Posterior cingulate gyrus (tissue), 11 donors: ENCODE results near the gene PRKAG2.

ENCODE experiments used
- DNase-seq, 10 donors: peaks; one replicate each; pipeline versions ENCODE4 v3.0.0 to v3.0.0-alpha.2; 2020 to 2021; ENCODE audit warnings: mixed read lengths in 3 of 10
- intact Hi-C: fragments of 100-400 bp; cut with DNase I; formaldehyde crosslinking; loops from one replicate; pipeline ENCODE4 v1.15.1; 2023

PRKAG2 gene

DNA sequence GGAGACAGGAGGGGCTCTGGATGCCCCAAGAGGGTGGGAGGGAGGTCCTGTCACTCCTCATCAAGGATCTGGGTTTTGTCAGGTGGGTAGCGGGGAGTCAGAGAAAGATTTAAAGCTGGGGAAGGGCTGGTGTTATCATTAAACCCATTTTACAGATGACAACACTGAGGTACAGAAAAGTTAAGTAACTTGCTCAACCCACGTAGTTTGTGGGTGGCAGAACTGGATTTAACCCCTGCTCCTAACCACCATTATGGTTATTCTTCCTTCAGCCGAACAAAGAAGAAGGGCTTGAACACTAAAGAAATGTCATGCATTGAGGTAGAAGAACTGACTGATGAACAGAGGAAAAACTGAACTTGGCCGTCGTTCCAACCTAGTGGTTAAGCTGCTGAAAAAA is 24.9 kb upstream of the PRKAG2 start:
- no peak for DNase-seq
- intact Hi-C loops = no loop called here

DNA sequence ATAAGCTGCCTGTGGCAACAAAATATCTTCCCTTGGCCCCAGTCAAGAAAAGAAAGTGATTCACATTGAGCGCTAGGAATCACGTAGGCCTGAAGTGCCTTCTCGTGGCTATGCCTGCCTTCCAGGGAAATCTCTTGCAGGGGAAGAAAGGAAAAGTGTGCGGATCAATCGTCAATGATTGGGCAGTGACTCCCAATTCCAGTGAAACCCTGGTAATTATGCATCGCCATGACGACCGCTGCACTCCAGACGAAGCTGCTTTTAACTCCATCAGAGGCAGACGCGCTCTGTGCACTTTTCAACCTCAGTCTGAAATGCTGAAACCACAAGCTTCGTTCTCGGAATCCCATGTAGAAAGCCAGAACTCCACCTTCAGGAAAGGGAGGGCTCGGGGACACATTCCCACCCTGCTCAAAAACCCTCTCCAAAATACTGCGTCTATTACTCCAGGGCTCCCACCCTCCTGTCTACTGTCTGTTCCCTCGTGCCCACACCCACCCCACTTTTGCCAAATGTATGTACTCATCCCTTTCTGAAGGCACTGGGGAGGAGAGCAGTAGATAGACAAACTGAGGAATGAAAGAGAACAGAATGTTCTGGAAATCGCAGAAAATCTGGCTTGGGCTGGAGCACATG is 24.2 kb upstream of the PRKAG2 start:
- DNase-seq = no peak
- intact Hi-C loops = no loop called here

DNA sequence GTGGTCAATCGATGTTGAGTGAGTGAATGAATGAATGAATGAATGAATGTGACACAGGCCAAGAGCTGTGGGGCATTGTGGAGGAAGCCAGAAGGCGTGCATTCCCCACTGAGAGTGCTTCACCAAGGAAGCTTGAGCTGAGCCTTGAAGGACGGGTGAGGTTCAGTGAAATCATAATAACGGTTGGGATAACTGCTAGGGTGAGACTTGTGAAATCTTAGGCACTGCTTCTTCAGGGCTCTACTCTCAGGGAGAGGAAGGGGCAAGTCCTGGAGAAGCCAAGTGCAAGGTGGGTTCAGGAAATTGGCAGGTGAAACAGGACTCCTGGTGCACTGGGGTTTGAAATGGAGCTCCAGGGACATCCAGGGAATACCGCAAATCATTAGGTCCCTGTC is 23.7 kb upstream of the PRKAG2 start:
- DNase-seq = no peak
- intact Hi-C loops = no loop called here

DNA sequence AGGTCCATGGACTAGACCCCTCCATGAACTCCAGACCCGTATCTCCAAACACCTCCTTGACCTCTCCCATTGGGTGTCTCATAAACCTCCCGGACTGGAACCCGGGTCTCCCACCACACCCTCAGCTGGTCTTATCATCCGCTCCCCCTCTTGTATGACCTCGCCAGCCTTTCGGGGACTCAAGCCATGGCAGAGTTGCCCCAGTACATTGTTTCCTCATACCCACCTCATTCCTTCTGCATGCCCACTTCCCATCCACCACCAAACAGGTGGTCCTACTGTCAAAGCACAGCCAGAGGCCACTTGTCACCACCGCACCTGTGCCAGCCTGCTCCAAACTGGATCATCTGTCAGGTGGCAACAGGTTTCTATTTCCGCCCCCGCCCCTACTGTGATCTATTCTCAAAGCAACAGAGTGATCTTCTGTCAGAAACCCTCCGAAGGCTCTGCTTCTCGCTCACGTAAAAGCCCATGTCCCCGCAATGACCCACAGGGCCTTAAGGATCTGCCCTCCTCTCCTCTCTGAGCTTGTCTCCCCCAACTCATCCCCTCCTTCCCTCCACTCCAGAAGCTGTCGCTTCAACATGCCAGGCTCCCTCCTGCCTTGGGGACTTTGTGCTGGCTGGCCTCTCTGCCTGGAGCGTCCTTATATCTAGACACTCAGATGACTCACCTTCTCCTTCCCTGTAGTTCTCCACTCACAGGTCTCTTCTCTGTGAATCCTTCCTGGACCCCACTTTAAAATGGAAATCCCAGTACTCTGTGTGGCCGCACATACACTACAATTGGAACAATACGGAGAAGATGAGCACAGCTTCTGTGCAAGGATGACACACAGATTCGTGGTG is 22.8 kb upstream of the PRKAG2 start:
- intact Hi-C loops = no loop called here
- DNase-seq = no peak

DNA sequence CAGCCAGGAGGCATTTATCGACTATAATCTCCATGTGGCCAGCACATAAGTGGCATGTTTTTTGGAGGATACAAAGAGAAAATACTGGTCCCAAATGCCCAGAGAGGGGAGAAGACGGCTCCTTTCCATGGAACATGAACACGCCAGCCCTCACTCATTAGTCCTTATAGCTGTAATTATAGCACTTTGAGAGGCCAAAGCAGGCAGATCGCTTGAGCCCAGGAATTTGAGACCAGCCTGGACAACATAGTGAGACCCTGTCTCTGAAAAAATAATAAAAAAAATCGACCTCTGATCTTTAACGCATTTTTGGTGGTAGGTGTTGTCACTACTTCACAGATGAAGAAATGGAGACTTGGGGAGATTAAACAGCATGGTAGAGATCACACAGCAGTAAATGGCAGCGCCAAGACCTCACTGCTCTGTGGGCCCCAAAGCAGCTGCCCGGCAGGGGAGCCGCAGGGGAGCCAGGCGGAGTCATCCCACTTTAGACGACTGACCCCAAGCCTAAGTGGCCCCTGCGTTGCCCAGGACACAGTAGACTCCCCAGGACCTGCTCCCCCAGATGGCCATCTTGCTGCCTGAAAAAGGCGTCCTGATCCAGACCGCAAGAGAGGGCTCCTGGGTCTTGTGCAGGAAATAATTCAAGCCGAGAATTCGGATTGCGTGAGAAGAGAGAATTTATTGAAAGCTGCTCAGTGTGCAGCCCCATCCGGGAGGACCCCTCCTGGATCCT is 21.2 kb upstream of the PRKAG2 start:
- no peak for DNase-seq
- intact Hi-C loops = no loop called here

DNA sequence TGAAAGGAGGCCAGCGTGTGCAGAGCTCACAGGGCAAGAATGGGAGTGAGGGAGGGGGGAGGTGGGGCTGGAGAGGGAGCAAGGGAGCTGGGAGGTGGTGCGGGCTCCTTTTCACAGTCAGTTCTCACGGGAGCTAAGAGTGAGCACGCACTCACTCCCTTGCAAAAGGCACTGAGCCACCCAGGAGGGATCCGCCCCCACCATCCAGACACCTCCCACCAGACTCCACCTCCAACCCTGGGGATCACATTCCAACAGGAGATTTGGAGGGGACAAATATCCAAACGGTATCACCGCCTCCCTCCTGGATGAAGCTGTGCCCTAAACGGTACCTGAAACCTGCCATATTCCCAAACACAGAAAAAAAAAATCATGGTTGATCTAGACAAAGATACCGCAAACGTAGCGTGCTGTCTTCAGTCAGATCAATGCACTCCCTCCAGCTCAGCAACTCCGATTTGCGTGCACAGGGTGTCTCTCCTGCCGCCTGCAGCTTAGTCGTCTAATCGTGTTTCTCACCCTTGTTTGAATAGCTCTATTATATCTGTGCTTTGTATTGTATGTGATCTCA is 20.3 kb upstream of the PRKAG2 start:
- intact Hi-C loops = no loop called here

DNA sequence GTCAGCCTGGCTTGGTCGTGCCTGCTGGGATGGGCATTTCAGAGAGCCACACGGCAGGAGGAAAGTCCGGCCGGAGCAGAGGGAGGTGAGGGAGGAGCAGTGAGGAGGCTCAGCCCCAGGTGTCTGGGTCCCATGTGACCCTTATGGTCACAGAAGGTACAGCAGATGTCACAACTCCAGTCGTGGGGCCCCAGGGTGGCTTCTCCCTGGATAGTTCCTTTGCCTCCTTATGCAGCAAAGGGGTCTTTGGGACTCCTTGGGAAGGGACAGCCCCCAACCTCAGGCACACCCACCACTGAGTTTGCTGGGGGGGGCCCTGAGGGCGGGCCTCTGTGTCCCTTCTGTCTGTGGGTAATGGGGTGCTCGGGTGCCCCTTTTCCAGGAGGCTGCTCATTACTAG is 19.6 kb upstream of the PRKAG2 start:
- no peak for DNase-seq
- intact Hi-C loops = no loop called here

More for the DNA sequence above, 20.3 kb upstream of the PRKAG2 start:
- DNase-seq = no peak

DNA sequence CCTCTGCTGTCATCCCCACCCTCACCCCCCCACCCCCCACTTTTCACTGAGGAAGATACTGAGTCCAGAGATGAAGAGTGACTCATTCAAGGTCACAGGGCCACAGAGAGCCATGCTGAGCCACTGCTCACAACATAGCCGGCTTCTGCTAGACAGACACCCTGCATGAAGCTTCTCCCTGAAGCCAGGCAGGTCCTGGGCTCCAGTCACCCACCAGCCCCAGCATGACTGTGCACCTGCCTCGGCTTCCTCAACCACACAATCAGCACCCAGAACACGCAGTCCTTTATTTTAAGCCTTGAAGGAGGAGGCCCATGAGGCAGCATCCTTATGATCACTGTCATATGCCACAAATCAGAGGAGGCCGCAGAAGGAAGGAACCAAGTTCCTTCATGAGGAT is 19.2 kb upstream of the PRKAG2 start:
- DNase-seq = peak in 2 of 10 donors; percentile 64 to 82
- intact Hi-C loops = no loop called here

DNA sequence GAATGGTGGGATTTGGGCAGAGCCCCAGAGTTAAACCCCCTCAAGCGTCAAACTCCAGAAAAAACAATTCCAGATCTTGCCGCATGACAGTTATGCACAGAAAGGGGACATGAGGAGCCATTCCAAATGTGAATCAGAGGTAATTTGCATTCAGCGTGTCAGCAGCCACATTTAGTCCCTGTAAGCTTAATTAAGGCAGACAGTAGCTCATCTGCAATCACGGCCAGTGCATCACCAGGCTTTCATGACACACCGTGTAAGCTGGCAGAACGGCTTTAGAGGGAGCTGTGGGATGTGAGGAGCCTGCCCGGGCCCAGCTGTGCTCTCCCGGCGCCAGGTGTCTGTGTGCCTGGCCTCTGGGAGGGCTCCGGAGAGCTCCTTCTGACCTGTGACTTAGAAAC is 18.7 kb upstream of the PRKAG2 start:
- intact Hi-C loops = no loop called here
- DNase-seq = peak in 8 of 10 donors; percentile 63 to 95 (median 74)

DNA sequence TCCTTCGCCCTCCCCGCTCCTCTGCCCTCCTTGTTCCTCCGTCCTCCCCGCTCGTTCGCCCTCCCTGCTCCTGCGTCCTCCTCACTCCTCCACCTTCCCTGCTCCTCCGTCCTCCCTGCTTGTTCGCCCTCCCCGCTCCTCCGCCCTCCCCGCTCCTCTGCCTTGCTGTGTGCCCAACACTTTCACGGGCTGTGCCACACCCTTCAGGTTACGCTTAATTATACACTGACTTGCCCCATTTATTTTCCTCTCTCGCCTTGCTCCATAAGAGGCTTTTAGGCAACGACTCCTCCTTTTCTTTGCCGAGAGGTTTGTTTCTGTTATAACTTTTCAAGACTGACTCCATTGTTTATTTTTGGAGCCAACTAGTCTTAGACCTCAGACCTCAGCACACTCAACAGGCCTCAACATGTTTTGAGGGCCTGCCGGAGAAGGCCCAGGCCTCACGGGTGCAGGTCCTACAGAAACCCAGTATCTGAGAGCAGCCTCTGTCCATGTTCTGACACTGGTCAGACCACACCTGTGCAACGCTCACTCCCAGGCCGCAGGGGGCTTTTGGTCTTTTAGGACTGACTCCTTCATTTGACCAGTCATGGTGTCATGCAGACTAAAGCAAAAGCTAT is 18.2 kb upstream of the PRKAG2 start:
- intact Hi-C loops = no loop called here
- peak in 1 of 10 donors; percentile 45 for DNase-seq

DNA sequence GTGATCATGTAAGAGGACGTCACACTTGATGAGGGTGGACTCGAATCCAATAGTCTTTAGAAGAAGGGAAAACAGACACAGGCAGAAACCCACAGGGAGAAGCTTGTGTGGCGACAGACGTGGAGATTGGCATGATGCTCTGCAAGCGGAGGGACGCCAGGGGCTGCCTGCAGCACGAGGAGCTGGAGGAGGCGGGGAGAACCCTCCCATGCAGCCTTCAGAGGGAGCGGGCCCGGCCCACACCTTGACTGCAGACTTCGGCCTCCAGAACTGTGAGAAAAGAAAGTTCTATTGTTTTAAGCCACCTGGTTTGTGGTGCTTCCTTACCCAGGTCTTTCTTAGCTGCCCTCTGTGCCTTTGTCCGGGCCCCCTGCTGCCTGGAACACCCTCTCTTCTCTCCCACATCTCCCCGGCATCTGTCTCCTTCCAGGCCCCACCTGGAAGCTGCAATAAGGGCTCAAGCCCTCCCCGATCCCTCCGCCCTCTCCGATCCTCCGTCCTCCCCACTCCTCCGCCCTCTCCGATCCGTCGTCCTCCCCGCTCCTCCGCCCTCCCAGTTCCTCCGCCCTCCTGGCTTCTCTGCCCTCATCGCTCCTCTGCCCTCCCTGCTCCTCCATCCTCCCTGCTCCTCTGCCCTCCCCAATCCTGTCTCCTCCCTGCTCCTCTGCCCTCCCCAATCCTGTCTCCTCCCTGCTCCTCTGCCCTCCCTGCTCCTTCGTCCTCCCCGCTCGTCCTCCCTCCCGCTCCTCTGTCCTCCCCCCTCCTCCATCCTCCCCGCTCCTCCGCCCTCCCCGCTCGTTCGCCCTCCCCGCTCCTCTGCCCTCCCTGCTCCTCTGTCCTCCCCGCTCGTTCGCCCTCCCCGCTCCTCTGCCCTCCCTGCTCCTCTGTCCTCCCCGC is 17.4 kb upstream of the PRKAG2 start:
- DNase-seq = peak in 3 of 10 donors; percentile 73 to 90 (median 88)
- intact Hi-C loops = no loop called here

DNA sequence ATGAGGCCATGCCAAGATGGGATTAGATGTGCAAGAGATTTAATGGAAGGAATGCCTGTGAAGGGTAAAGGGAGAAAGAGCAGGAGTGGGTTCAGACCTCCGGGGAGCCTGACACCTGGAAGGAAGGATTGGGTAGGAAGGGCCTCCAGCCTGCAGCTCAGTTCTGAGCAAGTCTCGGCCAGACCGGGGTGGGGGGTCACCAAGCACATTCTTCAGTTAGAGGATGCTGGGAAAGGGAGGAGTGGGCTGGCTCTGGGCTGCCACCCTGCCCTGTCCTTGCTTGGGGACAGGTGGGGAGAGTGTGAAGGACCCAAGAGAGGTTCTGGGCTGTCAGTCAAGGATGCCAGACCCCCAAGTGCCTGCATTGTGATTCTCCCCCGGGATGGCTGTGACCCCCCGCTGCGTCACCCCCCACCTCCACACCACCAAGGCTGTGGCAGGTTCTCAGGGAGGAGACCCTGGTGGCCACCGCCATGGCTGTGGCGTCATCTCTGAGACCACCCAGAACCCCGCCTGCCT is 16.5 kb upstream of the PRKAG2 start:
- intact Hi-C loops = no loop called here
- DNase-seq = peak in 1 of 10 donors; percentile 46

DNA sequence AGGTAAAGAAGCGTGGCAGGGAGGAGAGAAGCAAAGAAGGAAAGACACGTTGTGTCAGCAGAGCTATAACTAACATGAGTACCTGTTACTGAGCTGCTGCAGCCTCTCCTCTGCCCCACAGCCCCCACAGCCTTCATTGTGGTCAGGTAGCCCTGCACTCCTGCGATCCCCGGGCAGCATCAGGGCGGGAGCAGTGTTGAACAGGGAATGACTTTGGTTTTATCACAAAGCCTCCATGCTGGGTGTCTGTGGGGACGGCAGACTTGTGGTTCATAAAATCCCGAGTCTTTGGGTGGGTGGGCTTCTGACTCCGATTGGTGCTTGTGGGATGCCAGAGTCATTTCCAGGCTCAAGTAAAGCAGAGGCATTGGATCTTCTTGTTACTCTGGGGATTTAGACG is 14.8 kb upstream of the PRKAG2 start:
- peak in 1 of 10 donors; percentile 30 for DNase-seq

DNA sequence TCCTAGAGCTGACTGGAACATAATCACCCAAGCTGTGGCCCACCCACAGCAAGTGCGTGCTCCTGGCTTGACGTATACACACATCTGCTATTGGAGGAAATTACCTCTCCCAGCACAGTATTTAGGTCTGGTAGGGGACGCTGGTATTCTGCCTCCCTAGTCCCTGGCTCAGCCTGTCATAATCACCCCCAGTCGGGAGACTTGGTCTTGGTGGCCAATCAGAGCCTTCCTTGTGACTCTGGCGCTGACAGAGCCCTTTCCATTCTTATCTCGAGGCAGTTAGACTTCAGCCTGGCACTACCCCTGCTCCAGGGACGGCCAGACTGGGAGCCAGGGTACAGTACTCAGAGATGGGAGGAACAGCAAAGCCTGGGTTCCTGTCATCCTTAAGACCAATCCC is 14.3 kb upstream of the PRKAG2 start:
- intact Hi-C loops = no loop called here
- peak in 6 of 10 donors; percentile 32 to 89 (median 64) for DNase-seq

More for the DNA sequence above, 14.8 kb upstream of the PRKAG2 start:
- intact Hi-C loops = no loop called here

DNA sequence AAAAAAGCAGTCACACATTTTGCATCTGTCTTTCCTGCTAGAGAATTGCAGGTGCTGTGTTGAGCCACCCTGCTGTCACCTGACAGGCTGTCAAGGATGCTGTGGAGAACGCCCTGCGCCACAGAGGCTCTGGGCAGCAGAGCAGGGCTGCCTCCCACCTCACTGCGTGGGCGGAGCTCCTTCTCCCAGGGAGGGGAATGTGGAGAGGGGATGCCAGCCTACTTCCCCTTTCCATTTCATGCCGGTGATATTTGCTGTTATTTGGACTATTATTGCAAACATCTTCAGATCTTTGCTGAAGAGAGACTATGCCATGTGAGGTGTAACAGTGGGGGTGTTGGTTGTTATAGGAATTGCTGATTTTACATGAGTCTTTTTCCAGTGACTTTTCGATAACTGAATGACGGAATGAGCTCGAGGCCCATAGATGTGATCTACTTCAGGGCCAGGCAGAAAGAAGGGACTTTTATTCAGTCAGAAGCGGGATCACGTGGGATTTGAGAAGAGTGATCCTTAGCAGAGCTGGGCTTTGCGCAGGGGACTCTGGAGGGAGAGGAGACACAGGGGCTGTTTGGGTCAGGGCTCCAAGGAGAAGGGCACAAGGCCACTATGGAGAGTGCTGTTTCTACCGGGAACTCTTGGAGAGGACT is 13.6 kb upstream of the PRKAG2 start:
- peak in 4 of 10 donors; percentile 55 to 89 (median 82) for DNase-seq
- intact Hi-C loops = no loop called here

DNA sequence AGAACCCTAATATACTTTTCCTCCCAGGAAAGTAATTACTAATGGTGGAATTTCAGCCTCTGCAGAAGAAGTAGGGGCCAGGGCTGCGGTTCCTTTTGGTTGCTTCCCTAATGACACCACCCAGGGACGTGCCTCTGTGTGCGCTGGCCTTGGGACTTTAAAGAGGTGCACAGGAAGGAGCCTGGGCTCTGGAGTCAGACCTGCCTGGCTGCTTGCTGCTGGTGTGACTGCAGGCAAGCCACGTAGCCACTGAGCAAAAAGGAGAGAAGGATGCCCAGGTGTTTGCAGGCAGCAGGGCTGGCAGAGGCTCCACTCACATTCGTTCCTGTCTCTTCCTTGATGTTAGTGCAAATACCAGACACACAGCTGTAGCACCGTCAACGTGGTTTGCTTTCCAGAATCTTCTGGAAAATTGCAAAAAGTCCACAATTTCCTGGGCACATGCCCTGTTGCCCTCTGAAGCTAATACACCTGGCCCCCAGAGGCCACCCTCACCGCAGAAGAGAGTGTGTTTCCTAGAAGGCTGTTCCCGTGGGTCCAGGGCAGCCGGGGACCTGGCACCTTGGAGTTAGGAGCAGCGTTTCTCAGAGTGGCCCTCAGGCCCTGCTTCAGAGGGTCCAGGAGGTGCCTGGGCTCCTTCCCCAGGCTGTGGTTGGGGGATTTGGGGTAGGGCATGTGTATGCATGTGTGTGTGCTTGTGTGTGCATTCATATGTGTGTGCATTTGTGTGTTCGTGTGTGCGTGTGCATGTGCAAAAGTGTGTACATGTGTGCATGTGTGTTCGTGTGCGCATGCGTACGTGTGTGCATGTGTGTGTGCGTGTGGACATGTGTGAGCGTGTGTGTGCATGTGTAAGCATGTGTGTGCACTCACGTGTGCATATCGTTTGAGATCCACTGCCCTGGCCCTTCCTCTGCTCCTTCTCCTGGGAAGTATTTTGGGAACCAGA is 12.8 kb upstream of the PRKAG2 start:
- intact Hi-C loops = no loop called here

More for the DNA sequence above, 12.8 kb upstream of the PRKAG2 start:
- peak in 1 of 10 donors; percentile 32 for DNase-seq
